Keratinocyte (primary cell): ENCODE results near the gene CENPV. TPM values are rescaled to one million over a fixed set of nuclear protein-coding genes. Genes with fewer than 3 reads are reported as not detected.

Source experiments
- DNase-seq: peaks from one replicate; pipeline ENCODE4 v3.0.0-alpha.2; 2011; ENCODE audit warnings: low read depth, missing footprints, low spot score
- FAIRE-seq: peaks from 2 replicates; lab custom pipeline; 2011; peaks lifted over from hg19 to GRCh38; lab: Jason Lieb, UNC
- H2AFZ ChIP-seq: 2 replicates; pipeline ENCODE4 v1.6.0; 2012; ENCODE audit warnings: low read length, control low read depth, inconsistent platforms; ENCODE audit not compliant: control insufficient read depth
- H3K27ac ChIP-seq: 2 replicates; pipeline ENCODE4 v1.5.1; 2011; ENCODE audit warnings: low read length; ENCODE audit not compliant: control insufficient read depth, insufficient read depth
- H3K27me3 ChIP-seq: 3 replicates; pipeline ENCODE4 v1.6.0; 2011; ENCODE audit warnings: low read length; ENCODE audit not compliant: control insufficient read depth, insufficient read depth; ENCODE audit errors: extremely low read depth
- H3K36me3 ChIP-seq, 2 experiments: 2 replicates in 1 of 2; 3 replicates in 1 of 2; pipeline ENCODE4 v1.5.1; 2011; ENCODE audit warnings: low read length in 2 of 2, mild to moderate bottlenecking in 1 of 2; ENCODE audit not compliant: control insufficient read depth in 2 of 2, insufficient read depth in 2 of 2; ENCODE audit errors: extremely low read depth in 1 of 2
- H3K4me1 ChIP-seq: 3 replicates; pipeline ENCODE4 v1.5.1; 2011; ENCODE audit warnings: low read length; ENCODE audit not compliant: control insufficient read depth, insufficient read depth; ENCODE audit errors: extremely low read depth
- H3K4me2 ChIP-seq: 3 replicates; pipeline ENCODE4 v1.6.0; 2011; ENCODE audit warnings: low read depth, low read length; ENCODE audit not compliant: control insufficient read depth, insufficient read depth; ENCODE audit errors: extremely low read depth
- H3K4me3 ChIP-seq, 3 experiments: fragments of 200-600 bp in 1 of 3; sonication (generic) in 1 of 3; 2 replicates in 2 of 3; 3 replicates in 1 of 3; pipeline ENCODE4 v1.5.1; 2011 to 2016; ENCODE audit warnings: low read length in 3 of 3, mild to moderate bottlenecking in 3 of 3, control low read depth in 2 of 3, inconsistent platforms in 1 of 3, low read depth in 1 of 3, mixed read lengths in 1 of 3, mixed run types in 1 of 3, moderate library complexity in 1 of 3; ENCODE audit not compliant: control insufficient read depth in 2 of 3, insufficient read depth in 2 of 3; ENCODE audit errors: extremely low read depth in 1 of 3
- H3K79me2 ChIP-seq: 2 replicates; pipeline ENCODE4 v1.6.0; 2012; ENCODE audit warnings: low read length; ENCODE audit not compliant: control insufficient read depth, insufficient read depth
- H3K9ac ChIP-seq: 3 replicates; pipeline ENCODE4 v1.6.0; 2011; ENCODE audit warnings: low read length; ENCODE audit not compliant: control insufficient read depth, insufficient read depth; ENCODE audit errors: extremely low read depth
- H3K9me1 ChIP-seq: 3 replicates; pipeline ENCODE4 v1.6.0; 2011; ENCODE audit warnings: low read length; ENCODE audit not compliant: control insufficient read depth, insufficient read depth; ENCODE audit errors: extremely low read depth
- H3K9me3 ChIP-seq: 2 replicates; pipeline ENCODE4 v1.5.1; 2012; ENCODE audit warnings: low read depth, low read length; ENCODE audit not compliant: control insufficient read depth
- H4K20me1 ChIP-seq: 3 replicates; pipeline ENCODE4 v1.6.0; 2011; ENCODE audit warnings: low read length; ENCODE audit not compliant: control insufficient read depth, insufficient read depth; ENCODE audit errors: extremely low read depth
- CTCF ChIP-seq, 3 experiments: IDR thresholded peaks in 1 of 3; conservative IDR thresholded peaks in 1 of 3; optimal IDR thresholded peaks in 1 of 3; 2 replicates in 2 of 3; 3 replicates in 1 of 3; pipeline versions ENCODE3 to v1.5.1; 2011; ENCODE audit warnings: low read length in 3 of 3, mild to moderate bottlenecking in 3 of 3, moderate library complexity in 2 of 3, control low read depth in 1 of 3, inconsistent platforms in 1 of 3; ENCODE audit not compliant: insufficient read depth in 2 of 3; ENCODE audit errors: extremely low read depth in 1 of 3
- EZH2 ChIP-seq: IDR thresholded peaks from one replicate; pipeline ENCODE4 v1.6.1; 2012; ENCODE audit warnings: inconsistent platforms, mild to moderate bottlenecking, low read length, moderate library complexity
- dilution Hi-C: fragments of 300-500 bp; cut with MboI; formaldehyde crosslinking; loops from one replicate; pipeline ENCODE4 v1.7.0; 2020; ENCODE audit warnings: low sequenced_read_pairs; ENCODE audit not compliant: extremely low pct_ligation_motif_present
- polyA plus RNA-seq, 5 experiments: library from polyadenylated mRNA; depleted of rRNA in 3 of 5; stranded (reverse) in 3 of 5; stranded (forward) in 1 of 5; unstranded in 1 of 5; fragments of >200 nt; gene quantifications; 1 replicate in 1 of 5; 2 replicates in 3 of 5; 3 replicates in 1 of 5; pipeline versions ENCODE4 v1.2.1 to v1.2.3, GENCODE V29; 2011 to 2012; ENCODE audit warnings: missing spikeins in 2 of 5, low read depth in 1 of 5, low replicate concordance in 1 of 5

The CENPV gene
- polyA plus RNA-seq, 1 donor (not counting 4 experiments of a cell fraction or from before 2014, with no cell fraction given), result 1.5 TPM

- Histone ChIP-seq H3K9me3 (no peaks in the 10 kb centered on the region), H3K4me3 (no peak overlapping the region), H3K36me3 (peaks cover 0 to 4% of the 10 kb centered on the region in 2 experiments), H3K9ac (no peak overlapping the region), H2AFZ (no peak overlapping the region), H3K9me1 (no peaks in the 10 kb centered on the region), H4K20me1 (no peaks in the 10 kb centered on the region), H3K4me2 (no peak overlapping the region), H3K27ac (no peak overlapping the region), H3K27me3 (no peaks in the 10 kb centered on the region), H3K4me1 (peaks cover 7% of the 10 kb centered on the region), H3K79me2 (no peaks in the 10 kb centered on the region)
- DNase-seq (no peak), FAIRE-seq (no peak)
- TF ChIP-seq EZH2 (no peak), CTCF (optimal IDR thresholded peaks at IDR 0.05 in 1 of 3, IDR thresholded peaks at IDR 0.05 in 1 of 3, conservative IDR thresholded peaks at IDR 0.05 in 1 of 3; ENCODE audit: extremely low read depth in 1 of 3, insufficient read depth in 2 of 3, low read length in 3 of 3) (no peak)
- dilution Hi-C loops, result no loop called here
Observed at GRCh38 chr17:16302856-16303255, 50.4 kb downstream of the CENPV start.

- no peaks in the 10 kb centered on the region for H3K79me2 ChIP-seq
- H3K36me3 ChIP-seq, result peaks cover 0 to 4% of the 10 kb centered on the region in 2 experiments
- no peak overlapping the region for H3K4me2 ChIP-seq
- no peaks in the 10 kb centered on the region for H3K9me3 ChIP-seq
- dilution Hi-C loops, result no loop called here
- FAIRE-seq (peak; percentile 26), DNase-seq (no peak)
- H3K9me1 ChIP-seq, result no peaks in the 10 kb centered on the region
- H3K4me3 ChIP-seq, result no peak overlapping the region
- no peak overlapping the region for H3K9ac ChIP-seq
- H4K20me1 ChIP-seq, result no peaks in the 10 kb centered on the region
- peaks cover 7% of the 10 kb centered on the region for H3K4me1 ChIP-seq
- TF ChIP-seq EZH2, result no peak
- H3K27ac ChIP-seq, result no peak overlapping the region
- H3K27me3 ChIP-seq, result no peaks in the 10 kb centered on the region
- H2AFZ ChIP-seq, result no peak overlapping the region
Observed at GRCh38 chr17:16301963-16302855, 51.1 kb downstream of the CENPV start.
